GM19238 (cell line): Measurements from ENCODE around the gene SPON1.
"Not testable (repeated sequence)": the region's sequence is repeated elsewhere in the genome, so short reads cannot be mapped to it uniquely, and the experiment has no call there.

ENCODE experiments used
- DNase-seq: peaks from one replicate; pipeline ENCODE4 v3.0.0; 2011; ENCODE audit warnings: low spot score; ENCODE audit not compliant: insufficient read length

The SPON1 gene

GRCh38 chr11:14119357-14119756, 156.8 kb downstream of the SPON1 start:
- no peak for DNase-seq

- no peak for DNase-seq
Measured at GRCh38 chr11:14124350-14124749, 161.8 kb downstream of the SPON1 start.

- no peak for DNase-seq
Measured at GRCh38 chr11:14124886-14125285, 162.4 kb downstream of the SPON1 start.

GRCh38 chr11:14125529-14125928, 163.0 kb downstream of the SPON1 start:
- no peak for DNase-seq

- no peak for DNase-seq
Measured at GRCh38 chr11:14127679-14128078, 165.2 kb downstream of the SPON1 start.

- DNase-seq = no peak
Measured at GRCh38 chr11:14132312-14132711, 169.8 kb downstream of the SPON1 start.

- DNase-seq = no peak
Measured at GRCh38 chr11:14133381-14133780, 170.9 kb downstream of the SPON1 start.

GRCh38 chr11:14136561-14136960, 174.0 kb downstream of the SPON1 start:
- DNase-seq = no peak

GRCh38 chr11:14137284-14137683, 174.8 kb downstream of the SPON1 start:
- DNase-seq = no peak

GRCh38 chr11:14140991-14141390, 178.5 kb downstream of the SPON1 start:
- DNase-seq = no peak

GRCh38 chr11:14141676-14142075, 179.2 kb downstream of the SPON1 start:
- no peak for DNase-seq

- DNase-seq = no peak
Measured at GRCh38 chr11:14144934-14145333, 182.4 kb downstream of the SPON1 start.

- no peak for DNase-seq
Measured at GRCh38 chr11:14148653-14149273, 186.2 kb downstream of the SPON1 start.

GRCh38 chr11:14149683-14150082, 187.2 kb downstream of the SPON1 start:
- no peak for DNase-seq

- DNase-seq = no peak
Measured at GRCh38 chr11:14150878-14151277, 188.4 kb downstream of the SPON1 start.

GRCh38 chr11:14154103-14154502, 191.6 kb downstream of the SPON1 start:
- DNase-seq = not testable (repeated sequence)

GRCh38 chr11:14158393-14158792, 195.9 kb downstream of the SPON1 start:
- DNase-seq = no peak

- DNase-seq = no peak
Measured at GRCh38 chr11:14163576-14163975, 201.1 kb downstream of the SPON1 start.

GRCh38 chr11:14173679-14174078, 211.2 kb downstream of the SPON1 start:
- not testable (repeated sequence) for DNase-seq

GRCh38 chr11:14179116-14179820, 216.7 kb downstream of the SPON1 start:
- no peak for DNase-seq

GRCh38 chr11:14181121-14181520, 218.6 kb downstream of the SPON1 start:
- DNase-seq = no peak

- no peak for DNase-seq
Measured at GRCh38 chr11:14182833-14183364, 220.4 kb downstream of the SPON1 start.
